ENCODE measurements around the gene TPCN2.

The TPCN2 gene

GRCh38 chr11:69057236-69057635 is 8.5 kb downstream of the TPCN2 start:
- peaks cover 3% of the 10 kb centered on the region for H3K36me3 ChIP-seq (ENCODE audit: control insufficient read depth, insufficient read depth, low read length)
- no peaks in the 10 kb centered on the region for H3K27me3 ChIP-seq (ENCODE audit: control insufficient read depth, insufficient read depth, low read length)
- H3K9ac ChIP-seq (ENCODE audit: low read length) = no peak overlapping the region
- no peaks in the 10 kb centered on the region for H3K9me3 ChIP-seq (ENCODE audit: control insufficient read depth, low read length)
- H3K4me1 ChIP-seq (ENCODE audit: control insufficient read depth, insufficient read depth, low read length) = peaks cover 13% of the 10 kb centered on the region
- no peak overlapping the region for H3K4me3 ChIP-seq (ENCODE audit: low read length)

GRCh38 chr11:69057801-69058200 is 9.1 kb downstream of the TPCN2 start:
- H3K36me3 ChIP-seq (ENCODE audit: control insufficient read depth, insufficient read depth, low read length) = peaks cover 3% of the 10 kb centered on the region
- H3K9ac ChIP-seq (ENCODE audit: low read length) = no peak overlapping the region
- peaks cover 13% of the 10 kb centered on the region for H3K4me1 ChIP-seq (ENCODE audit: control insufficient read depth, insufficient read depth, low read length)
- no peaks in the 10 kb centered on the region for H3K9me3 ChIP-seq (ENCODE audit: control insufficient read depth, low read length)
- H3K4me3 ChIP-seq (ENCODE audit: low read length) = no peak overlapping the region
- H3K27me3 ChIP-seq (ENCODE audit: control insufficient read depth, insufficient read depth, low read length) = no peaks in the 10 kb centered on the region

GRCh38 chr11:69058511-69059270 is 10.0 kb downstream of the TPCN2 start:
- H3K27me3 ChIP-seq (ENCODE audit: control insufficient read depth, insufficient read depth, low read length) = no peaks in the 10 kb centered on the region
- H3K9me3 ChIP-seq (ENCODE audit: control insufficient read depth, low read length) = no peaks in the 10 kb centered on the region
- no peak overlapping the region for H3K4me3 ChIP-seq (ENCODE audit: low read length)
- H3K9ac ChIP-seq (ENCODE audit: low read length) = no peak overlapping the region
- peaks cover 13% of the 10 kb centered on the region for H3K4me1 ChIP-seq (ENCODE audit: control insufficient read depth, insufficient read depth, low read length)
- peaks cover 3% of the 10 kb centered on the region for H3K36me3 ChIP-seq (ENCODE audit: control insufficient read depth, insufficient read depth, low read length)

GRCh38 chr11:69059429-69059828 is 10.7 kb downstream of the TPCN2 start:
- Histone ChIP-seq H3K4me1 (ENCODE audit: control insufficient read depth, insufficient read depth, low read length) (peaks cover 13% of the 10 kb centered on the region), H3K36me3 (ENCODE audit: control insufficient read depth, insufficient read depth, low read length) (peaks cover 3% of the 10 kb centered on the region), H3K4me3 (ENCODE audit: low read length) (no peak overlapping the region), H3K9ac (ENCODE audit: low read length) (no peak overlapping the region), H3K27me3 (ENCODE audit: control insufficient read depth, insufficient read depth, low read length) (no peaks in the 10 kb centered on the region), H3K9me3 (ENCODE audit: control insufficient read depth, low read length) (no peaks in the 10 kb centered on the region)

- Histone ChIP-seq H3K9ac (ENCODE audit: low read length) (no peak overlapping the region), H3K36me3 (ENCODE audit: control insufficient read depth, insufficient read depth, low read length) (peaks cover 6% of the 10 kb centered on the region)
Observed at GRCh38 chr11:69059985-69060384, 11.3 kb downstream of the TPCN2 start.

GRCh38 chr11:69060806-69061712 is 12.3 kb downstream of the TPCN2 start:
- Histone ChIP-seq H3K36me3 (ENCODE audit: control insufficient read depth, insufficient read depth, low read length) (peaks cover 8% of the 10 kb centered on the region), H3K9me3 (ENCODE audit: control insufficient read depth, low read length) (no peaks in the 10 kb centered on the region), H3K4me3 (ENCODE audit: low read length) (no peak overlapping the region), H3K4me1 (ENCODE audit: control insufficient read depth, insufficient read depth, low read length) (no peaks in the 10 kb centered on the region), H3K9ac (ENCODE audit: low read length) (no peak overlapping the region), H3K27me3 (ENCODE audit: control insufficient read depth, insufficient read depth, low read length) (no peaks in the 10 kb centered on the region)

More at GRCh38 chr11:69059985-69060384, 11.3 kb downstream of the TPCN2 start:
- Histone ChIP-seq H3K4me1 (ENCODE audit: control insufficient read depth, insufficient read depth, low read length) (peaks cover 9% of the 10 kb centered on the region), H3K4me3 (ENCODE audit: low read length) (no peak overlapping the region), H3K27me3 (ENCODE audit: control insufficient read depth, insufficient read depth, low read length) (no peaks in the 10 kb centered on the region), H3K9me3 (ENCODE audit: control insufficient read depth, low read length) (no peaks in the 10 kb centered on the region)

- Histone ChIP-seq H3K9me3 (ENCODE audit: control insufficient read depth, low read length) (no peaks in the 10 kb centered on the region), H3K4me1 (ENCODE audit: control insufficient read depth, insufficient read depth, low read length) (no peaks in the 10 kb centered on the region), H3K4me3 (ENCODE audit: low read length) (no peak overlapping the region), H3K27me3 (ENCODE audit: control insufficient read depth, insufficient read depth, low read length) (no peaks in the 10 kb centered on the region), H3K9ac (ENCODE audit: low read length) (no peak overlapping the region), H3K36me3 (ENCODE audit: control insufficient read depth, insufficient read depth, low read length) (peaks cover 8% of the 10 kb centered on the region)
Observed at GRCh38 chr11:69061713-69062053, 13.0 kb downstream of the TPCN2 start.

- peaks cover 8% of the 10 kb centered on the region for H3K36me3 ChIP-seq (ENCODE audit: control insufficient read depth, insufficient read depth, low read length)
Observed at GRCh38 chr11:69062169-69062855, 13.6 kb downstream of the TPCN2 start.

GRCh38 chr11:69062873-69063651 is 14.3 kb downstream of the TPCN2 start:
- no peak overlapping the region for H3K4me3 ChIP-seq (ENCODE audit: low read length)
- H3K27me3 ChIP-seq (ENCODE audit: control insufficient read depth, insufficient read depth, low read length) = no peaks in the 10 kb centered on the region
- no peaks in the 10 kb centered on the region for H3K4me1 ChIP-seq (ENCODE audit: control insufficient read depth, insufficient read depth, low read length)
- no peaks in the 10 kb centered on the region for H3K9me3 ChIP-seq (ENCODE audit: control insufficient read depth, low read length)
- H3K36me3 ChIP-seq (ENCODE audit: control insufficient read depth, insufficient read depth, low read length) = peaks cover 8% of the 10 kb centered on the region
- H3K9ac ChIP-seq (ENCODE audit: low read length) = no peak overlapping the region

More at GRCh38 chr11:69062169-69062855, 13.6 kb downstream of the TPCN2 start:
- H3K9me3 ChIP-seq (ENCODE audit: control insufficient read depth, low read length) = no peaks in the 10 kb centered on the region
- no peak overlapping the region for H3K9ac ChIP-seq (ENCODE audit: low read length)
- no peak overlapping the region for H3K4me3 ChIP-seq (ENCODE audit: low read length)
- no peaks in the 10 kb centered on the region for H3K27me3 ChIP-seq (ENCODE audit: control insufficient read depth, insufficient read depth, low read length)
- H3K4me1 ChIP-seq (ENCODE audit: control insufficient read depth, insufficient read depth, low read length) = no peaks in the 10 kb centered on the region

GRCh38 chr11:69063652-69064260 is 15.0 kb downstream of the TPCN2 start:
- Histone ChIP-seq H3K9me3 (ENCODE audit: control insufficient read depth, low read length) (no peaks in the 10 kb centered on the region), H3K9ac (ENCODE audit: low read length) (no peak overlapping the region), H3K36me3 (ENCODE audit: control insufficient read depth, insufficient read depth, low read length) (peaks cover 6% of the 10 kb centered on the region), H3K4me3 (ENCODE audit: low read length) (no peak overlapping the region), H3K4me1 (ENCODE audit: control insufficient read depth, insufficient read depth, low read length) (no peaks in the 10 kb centered on the region), H3K27me3 (ENCODE audit: control insufficient read depth, insufficient read depth, low read length) (no peaks in the 10 kb centered on the region)

- H3K27me3 ChIP-seq (ENCODE audit: control insufficient read depth, insufficient read depth, low read length) = no peaks in the 10 kb centered on the region
- peaks cover 5% of the 10 kb centered on the region for H3K36me3 ChIP-seq (ENCODE audit: control insufficient read depth, insufficient read depth, low read length)
- no peaks in the 10 kb centered on the region for H3K9me3 ChIP-seq (ENCODE audit: control insufficient read depth, low read length)
- H3K4me1 ChIP-seq (ENCODE audit: control insufficient read depth, insufficient read depth, low read length) = no peaks in the 10 kb centered on the region
- H3K9ac ChIP-seq (ENCODE audit: low read length) = no peak overlapping the region
- H3K4me3 ChIP-seq (ENCODE audit: low read length) = no peak overlapping the region
Observed at GRCh38 chr11:69064394-69064957, 15.7 kb downstream of the TPCN2 start.

All from mucosa of stomach (tissue), 1 donor.